GM18873 (cell line): Measurements from ENCODE around the gene RNF4.
A peak's percentile ranks its signal among the peaks of the same experiment; 100 is the strongest.
"Not testable (repeated sequence)": the region's sequence is repeated elsewhere in the genome, so short reads cannot be mapped to it uniquely, and the experiment has no call there.

Experiments
- ATAC-seq: cut with Tn5 transposase; IDR thresholded peaks from one replicate; pipeline ENCODE4 v1.9.1; 2021; ENCODE audit warnings: mild to moderate bottlenecking, moderate library complexity, moderate number of reproducible peaks; ENCODE audit not compliant: unreplicated experiment, low FRiP score

The RNF4 gene

GRCh38 chr4:2468456-2469191 is at the start of gene RNF4:
RNF4 (plus strand) TSS chr4:2469106; CDS start chr4:2490494, 21,388 bp downstream.
- ATAC-seq, result peak; percentile 64

GRCh38 chr4:2419814-2420213 is 49.1 kb upstream of the RNF4 start:
- ATAC-seq, result no peak

- no peak for ATAC-seq
Measured at GRCh38 chr4:2421928-2422327, 47.0 kb upstream of the RNF4 start.

GRCh38 chr4:2423066-2423465 is 45.8 kb upstream of the RNF4 start:
- no peak for ATAC-seq

GRCh38 chr4:2423695-2424094 is 45.2 kb upstream of the RNF4 start:
- ATAC-seq, result no peak

GRCh38 chr4:2424581-2424980 is 44.3 kb upstream of the RNF4 start:
- ATAC-seq, result no peak

- ATAC-seq, result no peak
Measured at GRCh38 chr4:2425386-2426068, 43.4 kb upstream of the RNF4 start.

GRCh38 chr4:2426069-2426397 is 42.9 kb upstream of the RNF4 start:
- ATAC-seq, result no peak

- ATAC-seq, result no peak
Measured at GRCh38 chr4:2426711-2427275, 42.1 kb upstream of the RNF4 start.

GRCh38 chr4:2427383-2428334 is 41.2 kb upstream of the RNF4 start:
- no peak for ATAC-seq

- no peak for ATAC-seq
Measured at GRCh38 chr4:2428496-2429213, 40.3 kb upstream of the RNF4 start.

GRCh38 chr4:2429945-2430757 is 38.8 kb upstream of the RNF4 start:
- not testable (repeated sequence) for ATAC-seq

- no peak for ATAC-seq
Measured at GRCh38 chr4:2432004-2432403, 36.9 kb upstream of the RNF4 start.

- ATAC-seq, result no peak
Measured at GRCh38 chr4:2432991-2433530, 35.8 kb upstream of the RNF4 start.

- ATAC-seq, result no peak
Measured at GRCh38 chr4:2433609-2434350, 35.1 kb upstream of the RNF4 start.

- ATAC-seq, result no peak
Measured at GRCh38 chr4:2434420-2434819, 34.5 kb upstream of the RNF4 start.

- no peak for ATAC-seq
Measured at GRCh38 chr4:2436301-2436700, 32.6 kb upstream of the RNF4 start.

GRCh38 chr4:2436761-2437474 is 32.0 kb upstream of the RNF4 start:
- ATAC-seq, result no peak
